HS-27A (cell line): ENCODE data around the gene DRD1.
"Not testable (repeated sequence)": the region's sequence is repeated elsewhere in the genome, so short reads cannot be mapped to it uniquely, and the experiment has no call there.

ENCODE experiments used
- DNase-seq: peaks from one replicate; pipeline ENCODE4 v3.0.0-alpha.2; 2012; ENCODE audit warnings: low read depth, missing footprints

The DRD1 gene

DNA sequence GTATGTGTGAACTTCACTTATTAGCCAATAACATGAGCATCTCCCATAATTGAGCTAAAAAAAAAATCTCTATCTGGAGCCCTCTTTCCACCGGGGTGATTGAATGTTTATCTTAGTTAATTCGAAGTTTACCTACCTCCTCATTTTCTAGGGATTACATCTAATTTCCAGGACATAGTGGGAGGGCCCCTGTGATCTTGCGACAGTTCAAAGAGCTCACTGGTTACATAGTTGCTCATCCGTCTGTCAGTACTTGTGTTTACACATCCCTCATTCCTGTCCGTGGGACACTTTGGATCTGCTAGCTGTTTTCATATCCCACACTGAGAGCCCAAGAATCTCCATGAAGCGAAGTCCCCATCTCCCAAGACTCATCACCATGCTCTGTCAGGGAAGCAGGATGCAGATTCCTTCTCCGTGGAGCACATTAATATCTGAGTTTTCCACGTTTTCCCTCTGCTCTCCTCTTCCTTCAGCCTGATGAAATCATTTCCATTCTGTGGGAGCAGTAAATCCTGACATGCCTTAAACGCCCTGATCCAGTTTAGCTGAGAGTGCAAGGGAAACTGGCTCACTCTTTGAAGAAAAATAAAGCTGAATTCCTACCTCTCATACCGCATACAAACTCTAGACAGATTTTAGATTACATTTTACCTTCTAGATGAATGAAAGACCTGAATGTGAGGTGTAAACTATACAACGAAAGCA, 24.2 kb upstream of the DRD1 start:
- DNase-seq: no peak

DNA sequence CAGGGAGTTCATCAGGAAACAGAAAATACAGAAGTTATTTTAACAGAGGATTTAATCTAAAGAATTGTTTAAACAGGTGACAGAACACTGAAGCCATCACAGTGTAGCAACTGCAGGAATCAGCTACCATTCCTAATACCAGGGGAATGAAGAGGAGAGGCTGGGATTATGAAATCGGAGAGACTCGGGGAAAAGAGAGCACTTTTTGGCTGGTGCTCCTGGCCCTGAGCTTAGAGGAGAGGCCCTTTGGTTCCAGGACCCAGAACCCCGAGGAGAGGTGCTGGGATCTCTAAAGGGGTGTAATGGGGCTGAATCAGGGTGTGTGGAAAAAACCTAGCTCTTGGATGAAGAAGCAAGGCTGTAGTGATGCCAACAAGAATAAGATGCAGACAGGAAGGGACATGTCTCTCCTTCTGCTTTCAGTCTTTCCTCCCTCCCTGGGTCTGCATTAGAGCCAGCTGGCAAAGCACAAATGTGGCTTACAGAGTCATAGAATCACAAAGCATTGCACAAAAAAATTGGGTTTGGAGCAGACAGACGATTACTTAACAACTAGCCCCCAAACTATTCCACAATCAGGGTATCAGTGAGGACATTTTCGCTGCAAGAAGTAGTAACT, 22.8 kb upstream of the DRD1 start:
- DNase-seq: no peak

DNA sequence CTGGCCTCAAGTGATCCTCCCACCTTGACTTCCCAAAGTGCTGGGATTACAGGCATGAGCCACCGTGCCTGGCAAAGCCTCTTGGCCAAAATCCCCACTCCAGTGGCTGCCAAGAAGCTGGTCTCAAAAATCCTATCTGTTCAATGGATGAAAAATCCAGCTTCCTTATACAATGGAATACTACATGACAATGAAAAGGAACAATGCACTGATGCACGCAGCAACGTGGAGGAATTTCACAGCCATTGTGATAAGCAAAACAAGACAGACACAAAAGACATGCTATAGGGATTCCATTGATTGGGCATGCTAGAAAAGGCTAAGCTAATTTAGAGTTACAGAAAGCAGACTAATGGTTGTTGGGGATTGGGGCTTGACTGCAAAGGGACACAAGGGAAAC, 21.3 kb upstream of the DRD1 start:
- DNase-seq: no peak

DNA sequence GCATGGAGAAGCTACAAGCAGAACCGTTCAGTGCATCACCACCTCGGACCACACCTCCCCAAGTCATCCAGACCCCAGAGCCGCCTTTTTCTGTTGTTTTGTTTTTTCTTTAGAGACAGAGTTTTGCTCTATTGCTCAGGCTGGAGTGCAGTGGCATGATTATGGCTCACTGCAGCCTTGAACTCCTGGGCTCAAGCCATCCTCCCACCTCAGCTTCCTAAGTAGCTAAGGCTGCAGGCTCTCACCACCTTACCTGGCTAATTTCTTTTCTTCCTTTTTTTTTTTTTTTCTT, 20.9 kb upstream of the DRD1 start:
- no peak for DNase-seq

DNA sequence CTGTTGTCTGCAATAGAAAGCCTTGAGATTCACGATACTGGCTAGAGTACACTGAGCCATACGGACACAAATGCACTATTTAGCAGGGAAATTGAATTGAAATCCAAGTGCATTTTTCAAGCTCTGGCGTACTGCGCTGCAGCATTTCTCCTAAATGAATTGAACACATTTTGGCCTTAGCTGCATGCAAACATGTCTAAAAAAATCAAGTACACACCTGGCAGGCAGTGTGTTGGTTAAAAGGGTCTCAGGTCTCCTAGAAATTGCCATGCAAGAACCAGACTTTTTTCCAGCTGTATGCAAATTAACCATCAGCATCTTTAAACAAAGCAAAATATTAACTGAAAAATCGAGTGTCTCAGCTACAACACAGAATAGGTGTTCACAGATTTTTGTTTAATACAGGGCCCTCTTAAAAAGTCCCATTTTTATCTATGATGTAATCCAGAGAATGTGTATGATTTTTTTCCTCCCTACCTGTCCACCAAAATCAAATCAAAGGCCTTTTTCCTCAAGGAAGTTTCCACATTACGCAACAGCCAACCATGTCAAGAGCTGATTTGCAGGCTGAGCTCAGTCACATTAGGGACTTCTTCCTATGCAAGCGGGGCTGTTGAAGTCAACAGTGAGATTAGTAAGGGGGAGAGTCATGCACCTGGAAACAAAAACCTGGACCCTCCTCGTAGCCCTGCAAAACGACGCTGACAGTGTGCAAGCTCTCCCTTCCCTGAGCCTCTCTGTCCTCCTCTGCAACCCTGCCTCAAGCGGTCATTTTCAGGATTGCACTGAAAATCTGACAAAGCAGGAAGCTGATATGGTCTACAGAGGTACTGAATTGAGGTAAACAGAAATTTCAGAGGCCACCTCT, 20.3 kb upstream of the DRD1 start:
- DNase-seq: no peak

DNA sequence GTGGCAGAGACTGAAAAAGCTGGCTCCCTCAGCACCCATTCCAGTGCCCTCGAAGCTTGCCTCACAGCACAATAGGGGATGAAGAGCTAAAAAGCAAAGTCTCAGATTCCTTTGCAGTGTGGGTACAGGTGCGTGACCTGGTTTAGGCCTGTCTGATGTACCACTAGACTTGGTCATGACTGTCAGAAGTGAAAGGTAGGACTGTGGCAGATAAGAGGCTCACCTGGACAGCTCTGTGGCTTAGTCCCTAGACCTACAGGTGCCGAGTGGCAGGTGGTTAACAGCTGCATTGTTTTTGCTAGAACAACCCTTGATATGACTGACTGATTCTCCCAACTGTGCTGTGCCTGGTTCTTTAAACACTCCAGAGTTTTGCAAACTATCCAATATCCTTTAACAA, 19.7 kb upstream of the DRD1 start:
- no peak for DNase-seq

DNA sequence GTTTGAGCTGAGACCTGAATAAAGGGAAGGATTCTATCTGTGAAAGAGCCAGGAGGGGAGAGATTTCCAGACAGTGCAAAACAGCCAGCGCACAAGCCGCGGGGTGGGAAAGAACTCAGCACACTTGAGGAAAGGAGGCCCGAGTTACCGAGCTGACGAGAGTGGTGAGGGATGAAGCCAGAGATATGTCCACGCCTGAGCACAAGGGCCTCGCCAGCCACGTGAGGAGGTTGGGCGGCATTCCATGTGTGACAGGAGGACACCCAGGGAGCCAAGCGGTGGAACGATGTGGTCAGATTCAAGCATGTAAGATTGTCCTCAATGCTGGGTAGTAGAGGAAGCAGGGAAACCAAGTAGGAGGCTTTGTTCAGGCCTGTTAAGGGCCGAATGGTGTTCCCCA, 17.4 kb upstream of the DRD1 start:
- DNase-seq: no peak

DNA sequence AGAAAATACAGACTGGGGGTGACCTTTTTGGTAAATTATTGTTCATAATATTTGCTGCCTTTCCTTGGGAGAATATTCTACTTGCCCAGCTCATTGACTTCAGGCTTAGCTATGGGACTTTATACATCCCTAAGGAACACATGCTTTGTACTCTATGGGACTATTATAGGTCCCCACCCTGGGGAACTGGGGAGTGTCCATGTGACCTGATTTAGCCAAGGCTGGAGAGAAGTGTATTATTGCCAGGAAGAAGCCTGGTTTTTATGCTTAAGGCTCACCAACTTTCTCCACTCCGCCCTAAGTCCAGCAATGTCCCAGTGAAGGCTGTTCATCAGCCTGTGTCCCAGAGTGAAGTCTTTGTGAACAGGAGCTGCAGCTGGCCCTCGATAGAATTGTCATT, 16.6 kb upstream of the DRD1 start:
- DNase-seq: no peak

DNA sequence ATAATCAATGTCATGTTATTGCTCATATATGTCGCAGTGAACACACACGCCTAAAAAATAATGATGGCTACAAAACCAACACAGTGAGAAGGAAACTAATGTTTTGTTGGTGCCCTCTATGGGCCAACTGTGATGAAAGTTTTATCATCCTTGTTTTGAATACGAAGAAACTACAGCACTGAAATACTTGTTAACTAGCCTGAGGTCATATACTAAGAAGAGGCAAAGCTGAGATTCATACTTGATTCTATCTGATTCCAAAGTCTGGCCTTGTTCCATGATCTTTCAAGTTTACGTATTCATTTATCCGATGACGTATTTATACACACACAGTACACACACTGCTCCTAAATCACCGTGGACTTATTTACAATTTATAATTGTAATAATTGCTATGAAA, 16.1 kb upstream of the DRD1 start:
- DNase-seq: no peak

DNA sequence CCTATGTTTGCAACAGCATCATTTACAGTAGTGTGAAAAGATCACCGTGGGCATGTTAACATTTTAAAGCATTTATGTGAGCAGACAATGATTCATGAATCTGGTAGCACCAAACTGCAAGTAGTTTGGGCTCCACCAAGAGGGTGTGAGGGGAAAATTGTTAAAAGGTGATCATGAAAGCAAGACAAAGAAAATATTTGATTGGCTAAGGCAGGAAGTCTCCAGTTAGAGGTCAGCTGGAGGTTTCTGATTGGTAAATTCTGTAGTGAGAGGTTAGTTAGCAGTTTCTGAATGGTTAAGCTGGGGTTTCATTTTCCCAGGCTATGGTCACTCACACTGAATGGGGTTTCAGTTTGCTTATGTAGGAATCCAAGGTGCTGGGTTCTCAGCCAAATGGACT, 13.5 kb upstream of the DRD1 start:
- DNase-seq: no peak

DNA sequence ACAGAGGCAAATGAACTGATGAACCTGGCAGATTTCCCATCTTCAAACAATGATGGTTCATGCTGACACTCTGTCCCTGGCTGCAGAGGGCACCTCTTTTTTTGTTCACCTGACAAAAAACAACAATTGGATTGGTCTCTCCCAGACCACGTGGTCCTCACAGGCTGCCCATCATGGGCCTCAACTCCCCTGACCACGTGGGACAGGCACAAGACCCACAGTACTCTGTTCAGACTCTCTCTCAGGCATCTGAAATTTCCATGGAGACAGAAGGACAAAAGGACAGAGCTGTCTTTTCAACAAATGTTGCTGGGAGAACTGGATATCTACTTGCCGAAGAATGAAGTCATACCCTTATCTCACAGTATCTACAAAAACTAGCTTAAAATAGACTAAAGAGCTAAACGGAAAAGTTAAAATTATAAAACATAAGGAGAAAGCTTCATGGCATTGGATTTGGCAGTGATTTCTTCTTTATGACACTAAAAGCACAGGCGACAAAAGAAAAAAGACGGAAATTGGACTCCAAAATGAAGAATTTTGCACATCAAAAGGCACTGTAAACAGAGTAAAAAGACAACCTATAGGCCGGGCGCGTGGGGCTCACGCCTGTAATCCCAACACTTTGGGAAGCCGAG, 12.2 kb upstream of the DRD1 start:
- DNase-seq: no peak

DNA sequence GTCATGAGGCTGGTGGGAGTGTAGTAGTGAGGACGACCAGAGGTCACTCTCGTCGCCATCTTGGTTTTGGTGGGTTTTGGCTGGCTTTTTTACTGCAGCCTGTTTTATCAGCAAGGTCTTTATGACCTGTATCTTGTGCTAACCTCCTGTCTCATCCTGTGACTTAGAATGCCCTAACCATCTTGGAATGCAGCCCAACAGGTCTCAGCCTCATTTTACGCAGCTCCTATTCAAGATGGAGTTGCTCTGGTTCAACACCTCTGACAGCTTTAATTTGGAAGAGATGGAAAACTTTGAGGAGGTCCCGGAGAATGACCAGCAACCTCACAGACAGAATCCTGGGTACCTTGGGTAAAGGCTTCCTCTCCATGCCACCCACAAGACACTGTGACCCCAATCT, 10.4 kb upstream of the DRD1 start:
- DNase-seq: not testable (repeated sequence)

DNA sequence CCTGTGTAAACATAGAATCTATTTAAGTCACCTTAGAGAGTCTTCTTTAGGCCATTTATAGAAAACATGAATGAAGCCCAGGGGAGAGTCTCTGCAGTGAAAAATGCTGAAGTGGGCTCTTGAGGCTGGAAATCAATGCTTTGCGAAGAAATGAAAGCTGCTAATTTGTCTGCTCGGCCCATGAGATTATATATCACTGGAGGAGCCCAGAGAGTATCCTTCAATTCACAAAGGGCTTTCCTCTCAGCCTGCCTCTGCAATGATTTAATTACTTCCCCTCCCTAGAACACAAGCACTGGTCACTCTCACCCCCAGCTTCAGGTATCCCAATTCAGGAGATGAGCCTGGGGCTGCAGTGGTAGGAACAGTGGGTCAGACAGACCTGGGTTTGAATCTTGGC, 8.2 kb upstream of the DRD1 start:
- DNase-seq: no peak

DNA sequence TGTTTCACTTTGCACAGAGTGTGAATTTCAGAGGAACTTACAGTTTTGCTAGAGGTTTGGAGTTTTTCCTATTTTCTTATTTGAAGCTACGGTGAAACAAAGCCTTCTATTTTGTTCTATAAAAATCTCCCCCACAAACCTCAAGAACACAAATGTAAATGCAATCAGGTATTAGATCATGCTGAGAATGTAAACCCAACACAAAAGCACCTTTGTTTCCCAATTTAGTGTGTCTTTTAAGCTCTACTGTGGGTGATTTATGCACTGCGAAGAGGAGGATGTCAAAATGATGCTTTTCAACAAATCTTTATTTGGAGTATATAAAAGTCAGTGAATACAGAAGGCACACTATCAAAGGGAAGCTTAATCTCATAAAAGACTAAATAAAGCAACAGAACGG, 4.3 kb upstream of the DRD1 start:
- no peak for DNase-seq

DNA sequence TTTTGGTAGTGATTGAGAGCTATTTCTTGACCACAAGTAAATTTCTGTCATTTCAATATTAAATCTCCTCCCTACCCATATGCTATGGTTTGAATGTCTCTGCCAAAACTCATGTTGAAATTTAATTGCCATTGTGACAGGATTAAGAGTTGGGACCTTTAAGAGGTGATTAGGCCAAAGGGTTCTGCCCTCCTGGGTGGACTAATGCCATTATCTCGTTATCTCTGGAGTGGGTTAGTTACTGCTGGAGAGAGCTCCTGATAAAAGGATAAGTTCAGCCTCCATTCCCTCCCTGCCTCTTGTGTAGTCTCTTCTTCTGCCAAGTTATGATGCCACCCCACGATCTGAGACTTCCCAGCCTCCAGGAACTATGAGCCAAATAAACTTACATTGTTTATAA, 3.6 kb upstream of the DRD1 start:
- DNase-seq: no peak

DNA sequence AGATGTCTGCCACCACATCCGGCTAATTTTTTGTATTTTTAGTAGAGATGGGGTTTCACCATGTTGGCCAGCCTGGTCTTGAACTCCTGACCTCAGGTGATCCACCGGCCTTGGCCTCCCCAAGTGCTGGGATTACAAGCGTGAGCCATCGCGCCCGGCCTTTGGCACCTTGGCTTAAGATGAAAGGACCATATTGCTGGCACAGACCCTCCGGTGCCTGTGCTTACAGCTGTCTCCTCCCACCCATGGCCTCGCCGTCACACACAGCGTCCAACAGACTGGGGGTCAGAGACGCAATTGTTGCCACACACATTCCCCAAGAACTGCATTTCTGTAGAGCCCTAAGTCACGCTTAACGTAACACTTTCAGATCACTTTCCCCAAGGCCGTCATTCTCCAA, 2.4 kb upstream of the DRD1 start:
- DNase-seq: not testable (repeated sequence)

DNA sequence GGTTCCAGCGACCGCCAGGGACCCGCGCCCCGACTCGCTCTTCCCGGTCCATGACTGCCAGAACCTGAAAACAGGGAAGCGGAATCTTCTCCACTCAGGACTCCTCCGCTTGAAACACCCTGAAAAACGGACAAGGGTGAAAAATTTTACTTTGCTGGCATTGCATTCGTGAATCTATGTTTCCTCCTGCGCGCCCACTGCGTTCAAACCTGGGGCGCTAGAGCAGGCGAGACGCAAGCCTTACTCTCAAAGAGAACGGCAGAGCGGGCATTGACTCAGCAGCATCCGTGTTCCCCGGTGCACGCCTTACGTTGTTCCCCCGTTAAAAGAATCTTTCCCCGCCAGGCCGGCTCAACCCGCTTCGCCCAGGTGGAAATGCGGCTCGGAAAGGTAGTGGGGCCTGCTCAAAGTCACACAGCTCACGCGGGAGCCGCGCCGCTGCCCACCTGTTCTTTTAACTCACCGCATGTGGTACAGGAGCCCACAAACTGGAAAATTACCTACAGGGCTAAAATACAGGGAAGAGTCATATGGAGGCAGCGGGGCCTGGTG, 999 bp upstream of the DRD1 start:
- DNase-seq: no peak

DNA sequence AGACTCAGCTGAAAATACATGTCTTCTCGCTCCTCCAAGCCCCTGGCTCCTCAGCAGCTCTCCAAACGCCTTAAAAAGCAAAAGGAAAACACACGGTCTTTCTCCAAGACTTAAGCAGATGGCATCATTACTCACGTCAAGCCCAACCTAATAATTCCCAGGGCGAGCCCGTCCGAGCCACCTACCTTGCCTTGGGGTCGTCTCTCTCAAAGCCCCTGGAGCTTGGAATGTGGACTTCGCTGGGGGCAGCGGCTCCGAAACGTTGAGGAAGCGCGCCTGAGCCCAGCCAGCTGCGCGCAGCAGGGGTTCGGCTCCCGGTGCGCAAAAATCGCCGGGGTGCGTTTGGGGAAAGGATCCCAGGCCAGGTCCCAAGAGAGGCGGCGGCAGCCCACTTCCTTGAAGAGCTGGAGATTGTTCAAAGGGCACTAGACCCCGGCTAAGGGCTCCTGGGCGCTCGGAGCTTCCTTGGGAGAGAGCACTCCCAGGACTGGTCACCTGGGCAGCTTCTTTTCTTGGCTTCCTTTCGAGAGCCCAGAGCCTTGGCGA, 395 bp downstream of the DRD1 start:
- no peak for DNase-seq

DNA sequence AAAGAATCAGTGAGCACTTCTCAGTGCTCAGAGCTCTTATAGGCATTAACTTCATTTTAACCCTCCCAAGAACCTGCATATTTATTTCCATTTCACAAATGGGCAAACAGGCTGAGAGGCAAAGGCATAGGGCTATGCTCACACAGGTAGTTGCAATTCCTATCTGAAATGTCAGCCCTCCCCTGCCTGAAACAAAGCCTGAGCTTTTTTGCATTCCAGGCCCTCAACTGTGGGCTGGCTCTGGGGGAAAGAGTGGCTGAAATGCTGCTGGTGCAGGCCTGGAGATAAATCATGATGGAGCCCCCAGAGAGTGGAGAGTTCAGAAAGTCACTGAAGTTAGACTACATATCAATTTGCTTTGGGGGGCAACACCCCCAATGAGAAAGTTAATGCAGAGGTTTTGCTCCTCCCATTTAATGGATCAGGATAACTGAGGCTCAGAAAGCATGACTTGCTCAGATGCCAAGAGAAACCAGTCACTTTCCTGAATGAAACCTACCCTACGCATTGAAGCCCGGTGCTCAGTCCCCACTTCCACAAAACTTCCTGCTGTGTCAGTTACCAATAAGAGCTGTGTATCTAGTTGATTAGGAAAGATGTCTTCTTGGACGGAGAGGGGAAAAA, 5.6 kb downstream of the DRD1 start:
- no peak for DNase-seq

DNA sequence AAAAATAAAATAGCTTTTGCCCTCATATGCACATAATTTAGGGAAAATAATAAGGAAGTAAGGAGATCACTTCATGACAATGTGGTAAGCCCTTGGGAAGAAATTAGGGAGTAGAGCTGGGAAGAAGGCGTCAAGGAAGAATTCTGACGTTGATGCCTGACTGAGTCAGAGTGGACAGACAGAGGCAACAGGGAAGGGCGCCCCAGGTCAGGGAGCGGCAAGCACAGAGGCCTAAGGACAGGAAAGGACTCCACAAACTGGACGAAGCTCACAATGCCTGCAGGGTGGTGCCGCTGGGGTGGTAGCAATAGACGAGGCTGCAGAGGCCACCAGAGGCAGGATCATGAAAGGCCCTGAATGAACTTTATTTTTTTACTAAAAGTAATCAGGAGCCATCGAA, 7.6 kb downstream of the DRD1 start:
- DNase-seq: no peak

DNA sequence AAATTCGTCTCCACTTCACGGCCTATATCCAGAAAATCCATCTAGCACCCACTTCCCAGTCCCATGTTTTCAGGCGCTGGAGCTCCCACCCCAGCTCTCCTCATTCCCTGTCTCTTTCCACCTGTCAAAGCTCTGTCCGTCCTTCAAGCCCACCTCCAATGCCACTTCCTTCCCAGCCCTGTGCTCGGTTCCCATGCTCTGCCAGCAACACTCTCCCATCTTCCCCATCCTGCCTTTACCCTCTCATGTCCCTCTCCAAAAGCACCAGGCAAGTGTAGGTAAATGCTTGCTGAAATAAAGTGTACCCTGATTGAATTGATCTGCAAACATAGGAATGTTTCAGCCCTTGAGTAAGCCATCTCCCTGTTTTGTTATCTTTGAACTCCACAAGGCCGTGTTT, 9.2 kb downstream of the DRD1 start:
- DNase-seq: no peak

DNA sequence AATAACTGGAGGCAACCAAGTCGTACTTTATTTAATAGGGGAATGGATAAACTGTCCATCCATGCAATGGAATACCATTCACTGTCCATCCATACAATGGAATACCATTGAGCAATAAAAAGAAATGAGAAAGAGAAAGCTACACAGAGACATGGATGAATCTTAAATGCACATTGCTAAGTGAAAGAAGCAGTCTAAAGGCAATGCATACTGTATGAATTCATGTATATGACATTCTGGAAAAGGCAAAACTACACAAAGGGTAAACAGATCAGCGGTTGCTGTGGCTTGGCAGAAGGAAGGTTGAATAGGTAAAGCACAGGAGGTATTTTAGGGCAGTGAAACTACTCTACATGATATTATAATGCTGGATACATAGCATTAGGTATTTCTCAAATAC, 16.2 kb downstream of the DRD1 start:
- DNase-seq: no peak
